ENCODE data around the gene HOXD1.

The HOXD1 gene

GRCh38 chr2:176187899-176188773 is at the start of gene HOXD1:
Gene HOXD1, plus strand, starts transcription at chr2:176188668. Its CDS starts 134 bp downstream, at chr2:176188802.
- DNase-seq (ENCODE audit: low spot score): no peak

DNA sequence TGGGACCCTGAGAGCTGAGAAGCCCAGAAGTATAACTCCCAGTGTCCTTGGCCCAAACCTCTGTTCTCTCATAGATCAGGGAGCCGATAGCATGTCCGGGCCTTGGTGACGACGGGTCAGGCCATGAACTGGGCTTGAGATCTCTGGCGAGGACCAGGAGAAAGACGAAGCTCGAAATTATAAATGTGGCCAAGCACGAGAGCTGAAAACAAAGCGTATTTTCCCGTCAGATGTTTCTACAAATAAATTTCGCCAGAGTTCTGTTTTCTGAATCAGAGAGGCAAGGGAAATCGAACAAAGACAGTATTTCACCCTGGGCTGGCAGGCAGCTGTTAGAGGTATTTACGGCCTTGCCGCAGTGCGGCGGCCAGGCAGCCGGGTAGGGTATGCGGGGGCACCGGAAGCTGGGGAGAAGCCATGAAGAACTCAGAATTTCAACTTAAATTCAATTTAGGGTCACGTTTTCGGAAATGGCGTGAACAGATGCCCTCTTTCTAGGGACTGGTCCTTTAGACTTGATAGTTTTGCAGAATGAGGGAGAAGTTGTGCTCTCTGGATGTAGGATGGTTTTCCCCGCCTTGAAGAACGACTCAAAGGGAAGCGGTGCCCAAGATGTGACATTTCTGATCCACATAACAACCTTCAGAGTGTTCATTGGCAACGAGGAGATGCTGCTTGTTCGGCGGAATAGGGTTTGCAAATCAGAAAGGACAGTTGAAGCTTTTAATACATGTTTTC is 49.4 kb upstream of the HOXD1 start:
- DNase-seq (ENCODE audit: low spot score): peak; percentile 60

DNA sequence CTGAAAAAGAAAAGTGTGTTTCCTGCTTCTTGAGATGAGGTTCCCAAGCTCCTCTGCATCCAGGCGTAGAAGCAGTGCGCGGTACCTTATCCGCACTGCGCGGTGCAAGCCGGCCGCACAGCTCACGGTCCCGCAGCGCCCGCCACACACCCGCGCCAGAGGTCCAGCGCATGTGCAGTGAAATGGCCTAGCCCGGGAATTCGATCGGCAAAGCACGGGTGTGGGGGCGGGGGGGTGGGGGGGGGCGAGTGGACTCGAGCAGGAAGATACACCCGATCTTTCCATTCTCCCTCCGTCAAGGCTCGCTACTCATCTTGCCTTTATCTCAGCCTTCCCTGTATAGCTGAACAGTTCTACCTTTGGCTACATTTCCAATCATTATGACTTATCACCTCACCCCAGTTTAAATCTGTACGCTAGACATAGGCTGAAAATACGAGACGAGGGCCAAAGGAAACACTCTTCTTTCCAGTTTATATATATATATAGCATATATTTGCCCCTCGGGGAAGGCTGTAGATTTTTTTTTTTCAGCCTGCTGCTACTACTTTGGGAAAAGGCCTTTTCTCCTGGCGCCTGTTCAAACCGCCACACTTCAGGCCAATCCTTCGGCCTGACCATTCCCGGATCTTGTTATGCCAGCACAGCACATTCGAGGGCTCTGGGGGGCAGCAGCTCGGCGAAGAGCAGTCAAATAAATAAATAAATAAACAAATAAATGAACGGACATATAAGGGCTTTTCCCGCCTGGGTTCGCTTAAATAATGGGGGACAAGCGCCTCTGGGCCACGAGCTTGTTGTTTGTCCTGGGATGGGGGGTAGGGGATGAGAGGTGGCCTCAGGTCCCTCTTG is 48.6 kb upstream of the HOXD1 start:
- DNase-seq (ENCODE audit: low spot score): peak; percentile 55

DNA sequence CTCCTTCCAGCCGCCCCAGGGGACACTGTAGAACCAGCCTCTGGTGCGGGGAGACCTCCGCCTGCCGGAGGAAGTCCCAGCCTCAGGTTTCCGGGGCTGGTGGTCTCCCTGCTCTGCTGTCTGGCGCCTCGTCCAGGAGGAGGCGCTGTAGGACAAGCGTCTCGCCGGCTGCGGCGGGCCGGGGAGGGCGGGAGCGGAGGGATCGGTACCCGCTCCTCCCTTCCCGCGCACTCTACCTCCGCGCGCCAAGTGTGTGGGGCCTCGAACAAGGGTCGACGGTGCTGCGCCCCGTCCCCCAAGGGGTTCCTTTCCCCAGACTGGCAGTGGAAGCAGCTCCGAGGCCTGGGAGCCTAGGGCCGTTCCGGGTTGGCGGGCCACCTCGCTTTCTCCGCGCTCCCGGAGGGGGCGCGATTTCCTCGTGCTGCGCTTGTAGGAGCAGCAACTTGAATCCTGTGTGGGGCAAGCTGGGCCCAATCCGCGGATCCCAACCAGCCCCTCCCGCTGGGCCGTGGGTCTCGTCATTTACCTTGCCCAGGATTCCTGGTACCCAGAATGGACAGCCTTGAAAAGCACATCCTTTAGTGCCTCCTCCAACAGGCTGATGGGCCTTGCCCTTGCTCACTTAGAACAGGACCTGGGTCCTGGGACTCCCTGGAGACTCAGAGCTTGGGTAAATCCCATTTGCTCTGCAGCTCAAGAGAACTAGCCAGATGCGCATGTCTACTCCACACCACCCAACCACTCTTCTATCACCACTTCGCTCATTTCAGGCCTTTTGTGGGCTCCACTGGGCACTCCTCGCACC is 47.8 kb upstream of the HOXD1 start:
- DNase-seq (ENCODE audit: low spot score): peak; percentile 83

- no peak for DNase-seq (ENCODE audit: low spot score)
Measured at GRCh38 chr2:176142281-176142680, 46.2 kb upstream of the HOXD1 start.

DNA sequence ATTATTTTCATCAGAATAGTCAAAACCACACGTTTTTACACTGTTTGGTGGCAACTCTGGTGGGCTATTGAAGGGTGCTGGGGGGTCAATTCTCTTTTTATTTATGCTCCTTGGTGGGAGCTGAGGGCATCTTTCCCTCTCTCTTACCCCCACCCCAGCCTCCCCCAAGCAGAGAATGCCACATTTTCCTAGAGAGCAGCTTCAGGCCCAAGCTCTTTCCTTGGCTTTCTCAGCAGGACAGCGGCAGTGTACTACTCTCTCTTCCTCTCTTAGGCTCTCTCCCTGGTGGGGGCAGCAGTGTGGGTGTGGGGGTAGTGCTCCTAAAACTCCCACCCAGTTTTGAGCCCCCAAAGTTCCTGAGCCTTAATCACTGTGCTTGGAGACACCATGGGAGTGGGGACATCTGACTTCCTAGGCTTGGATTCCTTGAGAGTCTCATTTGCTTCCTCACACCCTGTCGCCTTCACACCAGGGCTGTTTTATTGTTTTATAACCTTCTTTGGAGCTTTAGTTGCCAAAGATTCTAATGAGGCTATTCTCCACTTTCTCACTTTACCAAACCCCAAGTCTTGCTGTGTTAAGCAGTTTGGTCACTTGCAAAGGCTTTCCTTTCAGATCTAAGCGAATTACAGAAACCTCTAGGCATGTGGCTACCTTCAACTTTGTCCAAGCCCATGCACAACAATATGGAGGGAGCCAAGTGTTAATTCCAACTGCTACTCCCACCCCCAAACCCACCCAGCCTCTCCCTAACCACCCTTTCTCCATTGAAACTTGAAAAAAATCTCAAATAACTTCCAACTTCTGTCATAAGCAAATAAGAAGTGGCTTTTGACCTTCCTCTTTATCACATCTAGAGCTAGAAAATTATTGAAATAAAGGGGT is 43.1 kb upstream of the HOXD1 start:
- no peak for DNase-seq (ENCODE audit: low spot score)

DNA sequence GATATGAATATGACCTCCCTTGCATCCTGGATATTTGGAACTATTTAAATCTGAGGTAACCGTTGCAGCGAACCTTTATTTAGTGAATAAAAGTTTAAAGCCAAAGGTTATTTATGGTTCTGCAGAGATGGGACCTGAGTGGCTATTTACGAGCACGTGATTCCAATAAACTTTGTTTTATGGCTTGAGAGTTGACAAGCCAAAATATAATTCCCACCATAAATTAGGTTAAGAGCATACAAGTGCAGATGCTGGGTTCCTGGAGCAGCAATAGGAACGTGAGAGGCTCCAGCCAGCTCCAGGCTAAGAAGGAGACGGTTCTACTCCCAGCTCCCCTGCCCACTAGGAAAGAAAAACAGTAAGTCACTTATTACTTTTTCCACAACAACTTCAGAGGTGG is 42.4 kb upstream of the HOXD1 start:
- no peak for DNase-seq (ENCODE audit: low spot score)

DNA sequence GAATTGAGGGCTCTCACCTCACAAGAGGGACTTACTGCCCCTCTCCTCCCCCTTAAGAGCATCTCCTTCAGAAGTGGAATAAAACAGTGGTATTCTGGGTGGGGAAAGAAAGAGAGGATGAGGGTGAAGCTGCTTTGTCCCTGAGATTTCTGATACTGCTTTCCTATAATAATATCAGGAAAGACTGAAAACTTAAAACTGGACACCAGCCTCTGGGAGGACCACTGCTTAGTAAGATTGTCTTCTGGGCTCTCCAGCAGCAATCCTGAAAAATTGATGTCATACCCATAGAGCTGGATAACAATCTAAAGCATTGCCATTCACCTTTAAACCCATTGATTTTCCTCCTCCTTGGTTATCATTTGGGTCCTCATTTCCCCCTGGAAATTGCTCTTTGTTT is 41.8 kb upstream of the HOXD1 start:
- DNase-seq (ENCODE audit: low spot score): no peak

DNA sequence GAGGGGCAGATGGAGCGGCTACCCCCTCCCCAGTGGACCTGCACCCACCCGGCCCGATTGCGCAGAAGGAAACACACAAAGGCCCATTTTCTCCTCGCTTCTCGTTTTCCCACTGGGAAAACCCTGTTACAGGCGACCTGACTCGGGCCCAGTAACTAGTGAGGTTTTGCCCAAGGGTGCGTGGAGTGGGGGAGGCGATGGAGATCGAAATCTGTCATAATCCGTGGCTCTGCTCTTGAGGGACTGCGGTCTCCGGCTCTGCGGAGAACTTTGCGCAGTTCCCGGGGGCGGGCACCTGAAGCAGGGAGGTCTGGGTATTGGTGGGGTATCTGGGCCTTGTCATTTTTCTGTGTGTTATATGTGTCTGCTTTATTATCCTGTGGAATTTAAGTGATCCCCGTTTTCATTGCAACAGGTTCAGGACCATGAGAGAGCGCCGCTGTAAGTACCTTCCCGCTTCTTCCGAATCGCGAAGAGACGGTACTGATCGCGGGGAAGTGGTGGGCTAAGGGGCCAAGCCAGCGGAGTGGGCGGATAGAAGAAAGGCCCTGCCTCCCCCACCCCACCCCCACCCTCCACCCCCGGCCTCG is 41.2 kb upstream of the HOXD1 start:
- DNase-seq (ENCODE audit: low spot score): no peak

GRCh38 chr2:176147800-176148496 is 40.5 kb upstream of the HOXD1 start:
- DNase-seq (ENCODE audit: low spot score): no peak

GRCh38 chr2:176148751-176149421 is 39.6 kb upstream of the HOXD1 start:
- DNase-seq (ENCODE audit: low spot score): no peak

DNA sequence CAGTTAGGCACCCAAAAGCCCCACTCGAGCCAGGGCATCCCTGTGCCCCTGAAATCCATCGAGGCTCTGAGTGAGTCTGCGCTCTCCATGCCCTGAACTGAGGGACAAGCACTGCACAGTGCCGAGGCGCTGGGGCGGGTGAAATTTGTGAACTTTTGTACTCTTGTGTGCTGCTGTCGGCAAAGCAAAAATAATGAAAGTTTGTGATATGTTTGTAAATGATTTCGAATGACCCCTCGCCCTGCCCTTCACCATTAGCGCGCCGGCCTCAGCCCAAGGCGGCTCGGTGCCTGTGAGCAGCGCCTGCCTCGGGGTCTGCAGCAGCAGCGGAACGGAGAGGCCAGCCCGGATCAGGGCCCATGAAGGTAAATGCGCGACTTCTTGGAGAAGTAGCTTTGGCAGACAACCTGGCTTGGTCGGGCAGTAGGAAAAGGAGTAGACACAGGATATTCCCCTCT is 39.0 kb upstream of the HOXD1 start:
- DNase-seq (ENCODE audit: low spot score): no peak

GRCh38 chr2:176149939-176150583 is 38.4 kb upstream of the HOXD1 start:
- DNase-seq (ENCODE audit: low spot score): no peak

DNA sequence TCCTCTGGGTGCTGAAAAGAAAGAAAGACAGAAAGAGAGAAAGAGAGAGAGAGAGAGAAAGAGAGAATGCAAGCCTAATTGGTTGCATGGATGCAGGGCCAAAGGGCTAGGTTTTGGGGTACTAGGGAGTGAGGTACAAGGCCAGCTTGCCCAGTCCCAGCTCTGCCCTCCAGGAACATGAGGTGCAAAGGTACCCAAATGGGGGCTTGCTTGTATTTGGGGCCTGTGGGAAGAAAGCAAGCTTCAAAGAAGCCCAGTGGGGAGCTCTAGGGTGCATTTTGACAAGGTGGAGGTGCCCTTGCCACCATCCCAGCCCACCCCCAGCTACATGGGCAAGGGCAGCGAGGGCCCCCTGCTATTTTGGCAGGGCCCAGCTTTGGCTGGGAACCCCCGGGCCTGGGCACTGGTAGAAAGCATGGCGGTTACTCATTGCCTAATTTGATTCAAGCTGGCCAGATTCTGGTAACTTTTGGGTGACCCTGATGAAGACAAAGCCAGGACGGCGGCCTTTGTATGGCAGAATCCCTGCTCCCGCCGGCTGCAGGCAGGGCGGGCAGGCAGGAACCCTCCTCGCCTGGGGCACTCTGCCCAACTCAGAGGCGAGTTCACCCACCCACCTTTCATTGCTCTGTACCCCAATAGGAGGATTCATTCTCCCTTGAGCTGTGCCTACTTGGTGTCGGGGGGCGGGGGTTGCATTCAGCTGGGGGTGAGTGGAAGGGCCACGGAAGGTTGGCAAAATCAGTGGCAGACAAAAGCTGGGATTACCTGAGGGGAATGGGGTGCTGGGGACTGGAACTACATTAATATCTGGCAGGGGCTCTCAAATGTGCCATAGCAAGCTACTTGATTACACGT is 37.7 kb upstream of the HOXD1 start:
- no peak for DNase-seq (ENCODE audit: low spot score)

DNA sequence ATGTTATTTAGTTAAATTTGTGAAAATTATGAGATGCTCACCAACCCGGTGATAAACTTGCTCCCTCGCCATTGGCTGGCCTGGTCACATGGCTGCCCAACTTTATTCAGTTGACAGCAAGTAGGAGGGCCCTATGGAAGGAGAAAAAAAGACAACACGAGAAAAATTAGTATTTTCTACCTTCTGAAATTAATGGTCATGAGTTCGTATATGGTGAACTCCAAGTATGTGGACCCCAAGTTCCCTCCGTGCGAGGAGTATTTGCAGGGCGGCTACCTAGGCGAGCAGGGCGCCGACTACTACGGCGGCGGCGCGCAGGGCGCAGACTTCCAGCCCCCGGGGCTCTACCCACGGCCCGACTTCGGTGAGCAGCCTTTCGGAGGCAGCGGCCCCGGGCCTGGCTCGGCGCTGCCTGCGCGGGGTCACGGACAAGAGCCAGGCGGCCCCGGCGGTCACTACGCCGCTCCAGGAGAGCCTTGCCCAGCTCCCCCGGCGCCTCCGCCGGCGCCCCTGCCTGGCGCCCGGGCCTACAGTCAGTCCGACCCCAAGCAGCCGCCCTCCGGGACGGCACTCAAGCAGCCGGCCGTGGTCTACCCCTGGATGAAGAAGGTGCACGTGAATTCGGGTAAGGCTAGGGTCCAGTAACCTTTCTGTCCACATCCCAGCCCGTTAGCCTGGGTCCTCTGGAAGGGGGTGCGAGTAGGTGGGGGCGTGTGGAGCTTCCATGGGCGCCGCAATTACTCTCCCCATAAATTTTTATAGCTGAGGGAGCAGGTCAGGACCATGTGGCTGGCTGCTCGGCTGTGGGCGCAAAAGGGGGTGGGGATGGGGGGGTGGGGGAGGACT is 36.8 kb upstream of the HOXD1 start, which contains the start of gene HOXD4:
Gene HOXD4, plus strand, starts transcription at position 109 of the 846 bp plus-strand sequence. Its CDS starts 84 bp downstream, at position 193.
- DNase-seq (ENCODE audit: low spot score): no peak

Data from kidney capillary endothelial cell (primary cell).